H1 (cell line): ENCODE results near the gene KRTAP5-4. TPM values are rescaled to one million over a fixed set of nuclear protein-coding genes. Genes with fewer than 3 reads are reported as not detected.
"Not testable (repeated sequence)": the region's sequence is repeated elsewhere in the genome, so short reads cannot be mapped to it uniquely, and the experiment has no call there.

ENCODE experiments used
- CTCF ChIA-PET: fragments of 300-600 bp; sonication (Branson Sonifier 250); formaldehyde crosslinking; loops from one replicate; lab custom pipeline; 2021; ENCODE audit not compliant: partially characterized antibody; lab: Charles Lee
- POLR2A ChIA-PET: fragments of 300-600 bp; sonication (Branson Sonifier 250); formaldehyde crosslinking; loops from one replicate; lab custom pipeline; 2021; ENCODE audit warnings: inconsistent platforms; ENCODE audit not compliant: partially characterized antibody; lab: Charles Lee
- DNase-seq, 2 experiments: peaks; one replicate each; pipeline versions ENCODE4 v3.0.0 to v3.0.0-alpha.2; 2010 to 2022; ENCODE audit warnings: low spot score in 2 of 2, low read depth in 1 of 2, mixed read lengths in 1 of 2
- FAIRE-seq: peaks from 2 replicates; lab custom pipeline; 2011; peaks lifted over from hg19 to GRCh38; lab: Jason Lieb, UNC
- H2AFZ ChIP-seq: 2 replicates; pipeline ENCODE4 v1.8.1; 2012; ENCODE audit warnings: low read length, inconsistent platforms
- H2AK5ac ChIP-seq: 2 replicates; pipeline ENCODE4 v1.6.1; 2013; ENCODE audit warnings: low read depth, low read length
- H2BK120ac ChIP-seq: replicated peaks from 2 replicates; pipeline ENCODE3; 2013; ENCODE audit warnings: low read depth, low read length, inconsistent platforms
- H2BK12ac ChIP-seq: 2 replicates; pipeline ENCODE4 v1.6.1; 2013; ENCODE audit warnings: low read depth, low read length
- H2BK15ac ChIP-seq: 2 replicates; pipeline ENCODE4 v1.6.1; 2013; ENCODE audit warnings: low read length
- H2BK20ac ChIP-seq: 2 replicates; pipeline ENCODE4 v1.6.1; 2013; ENCODE audit warnings: low read length
- H2BK5ac ChIP-seq: 2 replicates; pipeline ENCODE4 v1.6.1; 2013; ENCODE audit warnings: low read depth, low read length
- H3K14ac ChIP-seq: 2 replicates; pipeline ENCODE4 v1.6.1; 2013; ENCODE audit warnings: inconsistent platforms; ENCODE audit not compliant: insufficient read length
- H3K18ac ChIP-seq: 2 replicates; pipeline ENCODE4 v1.6.1; 2013; ENCODE audit warnings: low read length; ENCODE audit errors: extremely low read depth
- H3K23ac ChIP-seq: 2 replicates; pipeline ENCODE4 v1.6.1; 2013; ENCODE audit warnings: inconsistent platforms; ENCODE audit not compliant: insufficient read length
- H3K23me2 ChIP-seq: 2 replicates; pipeline ENCODE4 v1.6.1; 2013; ENCODE audit warnings: low read depth, low read length
- H3K27ac ChIP-seq: 2 replicates; pipeline ENCODE4 v1.6.1; 2011; ENCODE audit warnings: low read depth, low read length, inconsistent platforms
- H3K27me3 ChIP-seq, 4 experiments: replicated peaks in 1 of 4; 1 replicate in 1 of 4; 2 replicates in 3 of 4; pipeline versions ENCODE4 v1.6.1 to v1.8.1; 2011 to 2013; ENCODE audit warnings: low read length in 3 of 4, mild to moderate bottlenecking in 3 of 4, inconsistent platforms in 2 of 4, mixed read lengths in 2 of 4, moderate library complexity in 1 of 4; ENCODE audit not compliant: control insufficient read depth in 3 of 4, insufficient read depth in 3 of 4; ENCODE audit errors: extremely low read depth in 1 of 4
- H3K36me3 ChIP-seq, 4 experiments: 2 replicates each; pipeline versions ENCODE4 v1.6.1 to v1.8.1; 2011 to 2013; ENCODE audit warnings: mild to moderate bottlenecking in 4 of 4, low read length in 3 of 4, moderate library complexity in 2 of 4, control low read depth in 1 of 4, inconsistent platforms in 1 of 4; ENCODE audit not compliant: insufficient read depth in 4 of 4, control insufficient read depth in 2 of 4
- H3K4ac ChIP-seq: replicated peaks from 2 replicates; pipeline ENCODE3; 2013; ENCODE audit warnings: low read length, low read depth, mixed read lengths, inconsistent platforms; ENCODE audit not compliant: insufficient read length
- H3K4me1 ChIP-seq, 4 experiments: replicated peaks in 1 of 4; 1 replicate in 1 of 4; 2 replicates in 3 of 4; pipeline versions ENCODE4 v1.6.1 to v1.8.1; 2011 to 2013; ENCODE audit warnings: low read length in 3 of 4, inconsistent platforms in 2 of 4, mixed read lengths in 1 of 4; ENCODE audit not compliant: insufficient read depth in 4 of 4, control insufficient read depth in 3 of 4
- H3K4me2 ChIP-seq, 2 experiments: 2 replicates each; pipeline versions ENCODE4 v1.6.1 to v1.8.1; 2011 to 2013; ENCODE audit warnings: low read depth in 2 of 2, low read length in 2 of 2, control low read depth in 1 of 2, inconsistent platforms in 1 of 2, mild to moderate bottlenecking in 1 of 2; ENCODE audit not compliant: insufficient read depth in 1 of 2
- H3K4me3 ChIP-seq, 4 experiments: fragments of 200-600, 300-600 bp in 1 of 4; sonication (generic), shearing (Covaris generic), sonication (Bioruptor Twin) in 1 of 4; 2 replicates each; pipeline versions ENCODE4 v1.5.1 to v1.8.1; 2011 to 2016; ENCODE audit warnings: low read length in 4 of 4, low read depth in 3 of 4, control low read depth in 2 of 4, inconsistent platforms in 2 of 4, mild to moderate bottlenecking in 2 of 4, mixed read lengths in 1 of 4, moderate library complexity in 1 of 4; ENCODE audit not compliant: insufficient read depth in 2 of 4; ENCODE audit errors: extremely low read depth in 1 of 4
- H3K56ac ChIP-seq: replicated peaks from 2 replicates; pipeline ENCODE3; 2013; ENCODE audit warnings: low read depth, mild to moderate bottlenecking, mixed read lengths, low read length, inconsistent platforms; ENCODE audit not compliant: insufficient read length
- H3K79me1 ChIP-seq: 2 replicates; pipeline ENCODE4 v1.6.1; 2013; ENCODE audit warnings: low read depth, low read length, control low read depth
- H3K79me2 ChIP-seq, 2 experiments: 2 replicates each; pipeline versions ENCODE4 v1.6.1 to v1.8.1; 2012 to 2013; ENCODE audit warnings: low read length in 2 of 2, mild to moderate bottlenecking in 2 of 2, inconsistent platforms in 1 of 2; ENCODE audit not compliant: insufficient read depth in 2 of 2, control insufficient read depth in 1 of 2
- H3K9ac ChIP-seq, 4 experiments: replicated peaks in 1 of 4; 1 replicate in 1 of 4; 2 replicates in 3 of 4; pipeline versions ENCODE4 v1.6.1 to v1.8.1; 2011 to 2013; ENCODE audit warnings: low read depth in 3 of 4, low read length in 3 of 4, control low read depth in 2 of 4, mild to moderate bottlenecking in 2 of 4, moderate library complexity in 2 of 4, inconsistent platforms in 1 of 4; ENCODE audit errors: extremely low read depth in 1 of 4
- H3K9me3 ChIP-seq, 2 experiments: 2 replicates each; pipeline versions ENCODE4 v1.6.1 to v1.8.1; 2012 to 2013; ENCODE audit warnings: mild to moderate bottlenecking in 2 of 2, moderate library complexity in 2 of 2, control low read depth in 1 of 2, inconsistent platforms in 1 of 2, low read depth in 1 of 2, low read length in 1 of 2, mixed read lengths in 1 of 2; ENCODE audit not compliant: insufficient read depth in 2 of 2
- H4K20me1 ChIP-seq, 2 experiments: replicated peaks in 1 of 2; 2 replicates each; pipeline versions ENCODE3 to v1.8.1; 2011 to 2013; ENCODE audit warnings: inconsistent platforms in 2 of 2, low read length in 2 of 2, mild to moderate bottlenecking in 1 of 2; ENCODE audit not compliant: insufficient read depth in 2 of 2, control insufficient read depth in 1 of 2
- H4K5ac ChIP-seq: 2 replicates; pipeline ENCODE4 v1.6.1; 2013; ENCODE audit warnings: low read length, low read depth, mixed read lengths, inconsistent platforms; ENCODE audit not compliant: insufficient read length
- H4K8ac ChIP-seq: 2 replicates; pipeline ENCODE4 v1.8.0; 2013; ENCODE audit warnings: mild to moderate bottlenecking, moderate library complexity, low read length, inconsistent platforms; ENCODE audit not compliant: insufficient read depth; ENCODE audit errors: extremely low read depth
- H4K91ac ChIP-seq: replicated peaks from 2 replicates; pipeline ENCODE3; 2013; ENCODE audit warnings: low read length, mixed read lengths, inconsistent platforms; ENCODE audit not compliant: insufficient read length
- WGBS, 2 experiments: shearing (Covaris generic) in 1 of 2; methylation state at CpG; one replicate each; pipeline versions ENCODE4 v1.1.6 to v1.1.7; 2013 to 2015; ENCODE audit warnings: low lambda C conversion rate in 2 of 2, mixed read lengths in 2 of 2, inconsistent platforms in 1 of 2, low coverage in 1 of 2, missing lambda C conversion rate in 1 of 2; ENCODE audit not compliant: insufficient replicate concordance in 2 of 2, insufficient coverage in 1 of 2, insufficient read length in 1 of 2; ENCODE audit errors: extremely low coverage in 1 of 2, missing lambda C conversion rate in 1 of 2; 5-methylcytosine and 5-hydroxymethylcytosine counted together
- polyA plus RNA-seq, 7 experiments: library from polyadenylated mRNA; depleted of rRNA in 3 of 7; stranded (reverse) in 5 of 7; unstranded in 2 of 7; fragments of >200 nt in 5 of 7; fragments of 200-250 nt in 2 of 7; gene quantifications; 1 replicate in 5 of 7; 2 replicates in 1 of 7; 4 replicates in 1 of 7; pipeline versions ENCODE4 v1.2.1 to v1.2.3, GENCODE V29; 2011 to 2013; ENCODE audit warnings: missing spikeins in 2 of 7, mixed read lengths in 2 of 7
- total RNA-seq: library from RNA; stranded (reverse); fragmentation: NEBNext Ultra II Directional; extraction: Animal tissue kit (Norgen Biotek cat#: 25700); gene quantifications from 2 replicates; pipeline ENCODE4 v1.2.1, GENCODE V29; 2021

KRTAP5-4 gene
- total and polyA plus RNA-seq, 2 of the 8 experiments (the other 6 are each of a cell fraction or from before 2014, with no cell fraction given) = not detected

GRCh38 chr11:1589191-1589963 is 32.6 kb downstream of the KRTAP5-4 start:
- H3K4me3 ChIP-seq, H3K23me2 ChIP-seq, H2AK5ac ChIP-seq, H4K20me1 ChIP-seq, H4K8ac ChIP-seq, H4K5ac ChIP-seq, FAIRE-seq, H3K23ac ChIP-seq, H3K27ac ChIP-seq, H3K4me2 ChIP-seq, POLR2A ChIA-PET, H3K14ac ChIP-seq, H2BK15ac ChIP-seq, DNase-seq, H2BK12ac ChIP-seq, H3K27me3 ChIP-seq, H3K79me2 ChIP-seq, H2BK20ac ChIP-seq, H2BK120ac ChIP-seq, H2AFZ ChIP-seq, H3K9ac ChIP-seq, H3K79me1 ChIP-seq, H3K9me3 ChIP-seq, H3K18ac ChIP-seq, H4K91ac ChIP-seq, H3K4ac ChIP-seq, H3K36me3 ChIP-seq, H3K4me1 ChIP-seq, H2BK5ac ChIP-seq, H3K56ac ChIP-seq: not testable (repeated sequence)
- 77% methylated on average over 7 of the region's 10 CpGs; no CpG with 5 or more reads in 1 of the 2 experiments for WGBS, 2 experiments
- CTCF ChIA-PET = interaction anchor here (0.6 to 3.2 kb wide), 6 partner anchors 9 to 42 kb away, joined by 3 to 20 read pairs (median 5); no protein-coding TSS in a partner anchor
